Activated CD8-positive, alpha-beta memory T cell treated with anti-CD3 and anti-CD28 coated beads for 48 hours (primary cell): Measurements from ENCODE around the gene COL18A1.

Experiments used
- DNase-seq, 3 experiments: peaks; one replicate each; pipeline ENCODE4 v3.0.0-alpha.2; 2020; ENCODE audit warnings: low read depth in 2 of 3, low spot score in 2 of 3

COL18A1 gene

DNA sequence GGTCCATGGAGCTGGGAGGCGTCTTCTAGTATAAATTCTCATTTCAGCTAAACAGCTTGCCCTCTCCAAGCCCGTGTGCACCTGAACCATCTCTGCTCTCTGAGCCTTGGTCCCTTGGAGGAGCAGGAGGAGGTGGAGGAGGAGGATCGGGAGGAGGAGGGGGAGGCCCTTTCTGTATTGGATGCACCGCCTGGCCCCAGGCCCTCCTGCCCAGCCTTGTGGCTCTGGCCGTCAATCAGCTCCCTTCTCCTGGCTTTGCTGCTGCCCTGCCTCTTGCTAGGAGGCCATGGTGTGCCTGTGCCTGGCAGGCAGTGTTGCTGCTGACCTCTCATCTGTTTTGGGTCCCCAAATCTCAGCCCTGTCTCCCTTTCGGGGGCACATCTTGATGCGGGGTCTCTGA lies 9.0 kb downstream of the COL18A1 start:
- DNase-seq: no peak

DNA sequence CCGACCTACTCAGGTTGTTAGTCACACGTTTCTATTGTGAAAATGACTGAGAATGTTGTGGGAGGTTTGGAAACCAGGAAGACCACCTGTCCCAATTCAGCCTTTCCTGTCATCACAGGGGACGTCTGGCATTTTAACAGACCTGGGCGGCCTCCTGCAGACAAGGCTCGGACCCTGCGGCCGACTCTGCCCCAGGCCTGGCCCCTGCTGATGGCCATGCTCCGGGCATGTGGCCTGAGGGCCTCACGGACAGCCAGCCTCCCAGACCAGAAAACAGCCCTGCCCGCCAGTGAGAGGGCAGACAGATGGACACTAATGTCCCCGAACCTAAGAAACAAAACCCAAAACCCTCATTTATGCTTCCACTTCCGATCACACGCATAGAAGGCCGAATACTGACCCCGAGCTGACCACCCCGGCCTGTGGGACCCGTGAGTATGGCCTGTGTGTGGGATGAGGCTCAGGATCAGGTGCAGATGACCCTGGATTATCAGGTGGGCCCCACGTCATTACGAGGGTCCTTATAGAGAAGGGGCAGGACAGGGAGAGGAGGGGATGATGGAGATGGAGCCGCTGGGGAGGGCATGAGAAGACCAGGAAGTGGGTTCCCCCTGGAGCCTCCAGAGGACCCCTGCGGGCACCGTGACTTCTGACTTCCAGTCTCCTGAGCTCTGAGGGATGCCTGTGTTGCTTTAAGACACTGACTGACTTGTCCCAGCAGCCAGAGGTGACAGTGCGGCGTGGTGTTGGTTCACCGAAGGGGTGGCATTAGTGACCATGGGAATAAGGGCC lies 9.6 kb downstream of the COL18A1 start:
- no peak for DNase-seq

- no peak for DNase-seq
These were observed 10.4 kb downstream of the COL18A1 start for GRCh38 chr21:45415188-45415942.

DNA sequence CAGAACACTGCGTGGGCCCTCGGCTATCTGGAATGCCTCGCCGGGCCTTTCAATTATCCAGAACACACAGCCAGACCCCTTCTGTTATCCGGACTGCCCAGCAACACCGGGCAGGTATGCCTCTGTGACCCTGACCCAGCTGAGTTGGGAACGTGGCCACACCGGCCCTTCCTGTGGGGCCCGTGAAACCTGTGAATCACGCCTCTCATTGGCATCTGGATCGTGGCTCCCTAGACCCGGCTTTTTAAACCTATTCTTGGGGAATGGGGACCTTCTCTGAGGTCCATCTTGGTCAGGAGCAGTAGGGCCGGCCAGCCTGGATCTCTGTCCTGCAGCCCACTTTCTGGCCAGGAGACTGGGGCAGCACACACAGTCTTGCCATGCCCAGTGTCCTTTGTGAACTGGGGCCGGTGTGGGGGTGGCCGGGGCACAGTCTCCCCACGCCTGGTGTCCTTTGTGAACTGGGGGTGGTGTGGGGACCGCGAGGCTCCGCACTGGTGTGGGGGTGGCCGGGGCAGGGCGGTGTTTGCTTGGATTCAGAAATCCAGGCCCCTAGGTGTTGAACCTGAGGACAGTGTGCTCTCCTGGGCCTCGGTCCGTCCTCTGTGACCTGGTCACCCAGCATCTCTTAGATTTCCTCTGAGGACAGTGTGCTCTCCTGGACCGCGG lies 11.1 kb downstream of the COL18A1 start:
- DNase-seq: no peak

DNA sequence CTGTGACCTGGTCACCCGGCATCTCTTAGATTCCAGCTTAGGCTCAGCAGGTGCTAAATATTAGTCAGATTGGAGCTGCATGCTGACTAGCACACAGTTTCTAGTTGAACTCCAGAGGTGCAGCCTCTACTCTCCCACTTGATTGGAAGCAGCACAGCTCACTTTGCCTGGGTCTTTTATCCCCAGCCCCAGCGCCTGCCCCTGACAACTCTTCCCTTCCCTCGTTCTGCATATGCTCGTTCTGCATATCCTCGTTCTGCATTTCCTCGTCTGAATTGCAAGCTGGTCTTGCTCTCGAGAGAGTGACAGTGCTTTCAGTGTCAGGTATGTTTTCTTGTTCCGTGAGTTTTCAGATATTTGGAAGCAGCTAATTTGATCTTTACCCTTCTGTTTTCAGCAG lies 11.7 kb downstream of the COL18A1 start:
- DNase-seq: no peak

DNA sequence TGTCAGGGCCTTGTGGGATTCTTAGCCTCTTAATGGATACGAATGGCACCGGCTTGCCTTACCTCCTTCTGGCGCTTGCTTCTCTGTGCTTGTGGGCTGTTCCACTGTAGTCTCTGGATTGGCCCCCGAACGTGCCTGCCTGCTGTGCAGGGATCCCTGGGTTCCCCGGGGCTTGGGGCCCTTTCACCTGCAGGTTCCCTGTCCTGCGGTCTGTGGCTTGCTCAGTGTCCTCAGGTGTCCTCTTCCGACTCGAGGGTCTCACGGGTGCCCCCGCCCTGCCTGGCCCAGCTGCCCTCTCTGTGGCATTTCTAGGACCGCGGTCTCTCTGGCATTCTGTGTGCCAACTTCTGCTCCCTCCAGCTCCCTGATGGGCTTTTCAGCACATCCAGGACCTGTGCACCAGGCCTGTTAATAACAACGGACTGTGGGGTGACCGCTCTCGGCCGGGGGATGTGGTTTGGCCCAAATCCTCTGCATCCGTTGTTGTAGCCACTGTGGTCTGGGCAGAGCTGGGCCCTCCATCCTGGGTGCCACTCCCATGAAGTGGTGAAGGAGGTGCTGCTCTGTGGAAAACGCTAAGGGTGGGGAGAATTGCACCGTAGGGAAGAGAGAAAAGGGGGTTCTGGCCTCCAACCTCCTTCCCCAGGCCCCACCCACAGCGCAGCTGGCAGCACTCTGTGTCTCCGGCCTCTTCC lies 12.4 kb downstream of the COL18A1 start:
- DNase-seq: no peak

GRCh38 chr21:45417951-45418300 lies 13.0 kb downstream of the COL18A1 start:
- DNase-seq: no peak

DNA sequence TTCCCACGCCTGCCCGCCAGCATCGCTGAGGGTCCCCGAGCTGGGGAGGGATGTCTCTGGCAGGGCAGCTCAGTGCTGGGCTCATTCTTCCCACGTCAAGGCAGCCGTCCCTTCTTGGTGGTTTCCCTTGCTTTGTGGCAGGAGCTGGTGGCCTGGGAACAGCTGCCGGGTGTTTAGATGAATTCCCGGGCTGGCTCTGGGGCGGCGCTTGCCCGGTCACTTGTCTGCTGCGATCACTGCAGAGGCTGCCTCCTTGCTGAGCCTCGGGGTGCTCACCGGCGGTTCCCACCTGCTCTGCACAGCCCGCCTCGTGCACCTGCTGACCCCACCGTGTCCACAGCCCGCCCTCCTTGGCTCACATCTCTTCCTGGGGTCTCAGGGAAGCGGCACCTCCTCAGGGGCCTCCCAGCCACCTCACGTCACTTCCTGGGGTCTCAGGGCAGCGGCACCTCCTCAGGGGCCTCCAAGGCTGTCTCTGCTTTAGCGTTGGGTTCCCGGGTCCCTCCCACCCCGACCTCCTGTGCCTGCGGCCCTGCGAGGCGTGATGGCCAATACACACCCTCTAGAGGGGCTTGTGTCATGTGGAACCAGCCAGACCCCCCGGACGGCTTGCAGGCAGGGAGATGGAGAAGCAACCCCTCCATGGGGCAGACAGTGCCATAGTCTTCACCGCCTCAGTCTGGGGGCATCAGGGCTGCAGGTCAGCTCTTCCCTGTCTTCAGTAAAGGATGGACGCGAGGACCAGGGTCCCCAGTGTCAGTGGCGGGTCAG lies 13.5 kb downstream of the COL18A1 start:
- DNase-seq: no peak

GRCh38 chr21:45419162-45419561 lies 14.2 kb downstream of the COL18A1 start:
- DNase-seq: no peak

DNA sequence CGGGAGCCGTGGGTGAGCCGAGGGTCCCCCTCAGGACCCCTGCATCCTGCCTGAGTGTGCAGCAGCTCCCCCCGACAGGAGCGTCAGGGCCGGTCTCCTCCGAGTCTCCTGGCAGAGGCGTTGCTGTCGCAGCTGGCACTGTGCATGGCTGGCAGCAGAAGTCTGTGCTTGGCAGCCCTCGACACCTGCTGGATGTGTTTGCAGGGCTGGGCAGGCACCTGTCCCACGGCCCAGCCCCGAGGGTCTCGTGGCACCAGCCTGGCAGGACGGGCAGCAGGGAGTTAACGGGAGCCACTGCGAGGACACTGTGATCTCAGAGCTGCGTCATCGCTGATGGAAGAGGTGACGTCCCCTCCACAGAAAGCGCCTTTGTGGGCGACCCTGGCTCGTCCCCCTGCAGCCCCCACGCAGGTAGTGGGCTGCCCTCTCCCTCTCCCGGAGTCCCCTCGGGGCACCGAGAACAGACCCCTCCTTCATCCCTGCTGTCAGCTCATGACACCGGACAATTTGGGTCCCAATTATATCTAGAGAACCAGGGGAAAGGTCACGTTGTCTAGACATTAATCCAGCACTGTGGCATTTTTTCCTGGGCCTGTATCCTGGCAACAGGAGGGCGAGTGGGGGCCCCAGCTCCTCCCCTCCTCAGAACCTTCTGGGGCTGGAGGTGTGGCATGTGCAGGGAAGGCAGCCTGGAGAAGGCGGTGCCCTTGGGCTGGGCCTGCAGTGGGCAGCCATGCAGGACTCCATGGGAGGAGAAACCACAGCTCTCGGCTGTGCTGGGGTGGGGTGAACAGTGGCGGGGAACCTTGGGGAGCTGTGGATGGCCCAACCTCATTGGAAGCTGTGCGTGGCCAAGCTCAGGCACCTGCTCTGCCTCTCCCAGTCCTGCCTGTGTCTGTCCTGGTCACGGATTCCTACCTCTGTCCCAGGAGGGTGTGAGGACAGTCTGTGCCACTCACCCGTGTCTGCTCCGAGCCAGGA lies 15.4 kb downstream of the COL18A1 start:
- DNase-seq: no peak

DNA sequence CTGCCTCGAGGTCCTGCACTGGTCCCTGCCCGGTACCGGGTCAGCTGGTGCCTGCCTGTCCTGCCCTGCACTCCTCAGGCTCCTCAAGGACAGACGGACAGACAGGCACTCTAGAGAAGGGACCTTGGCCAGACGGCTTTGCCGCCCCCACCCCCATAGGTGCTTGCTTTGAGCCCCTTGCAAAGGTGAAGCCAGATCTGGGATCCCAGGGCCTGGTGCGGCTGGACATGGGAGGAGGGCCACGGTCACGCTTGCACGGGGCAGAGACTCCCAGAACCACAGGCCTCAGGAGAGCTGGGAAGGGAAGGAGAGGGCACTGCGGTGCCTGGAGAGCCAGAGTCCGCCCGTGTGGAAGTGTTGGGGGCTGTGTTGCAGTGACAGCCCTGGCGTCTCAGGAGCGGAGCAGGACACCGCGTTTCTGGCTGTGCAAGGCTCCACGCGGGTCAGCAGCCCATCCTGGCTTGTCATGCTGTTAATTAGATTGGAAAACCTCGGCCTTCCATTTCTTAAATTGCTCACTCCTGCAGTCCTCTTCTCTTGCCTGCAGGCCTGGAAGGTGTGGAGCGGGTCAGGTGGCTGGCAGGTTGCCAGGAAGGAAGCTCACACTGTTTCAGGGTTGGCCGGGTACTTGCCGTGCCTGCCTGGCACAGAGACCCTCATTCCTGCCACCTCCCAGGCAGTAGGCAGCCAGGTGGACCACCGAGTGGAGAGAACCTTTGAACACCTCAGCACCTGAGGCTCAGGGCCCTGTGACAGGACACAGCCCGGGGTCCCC lies 16.3 kb downstream of the COL18A1 start:
- no peak for DNase-seq

DNA sequence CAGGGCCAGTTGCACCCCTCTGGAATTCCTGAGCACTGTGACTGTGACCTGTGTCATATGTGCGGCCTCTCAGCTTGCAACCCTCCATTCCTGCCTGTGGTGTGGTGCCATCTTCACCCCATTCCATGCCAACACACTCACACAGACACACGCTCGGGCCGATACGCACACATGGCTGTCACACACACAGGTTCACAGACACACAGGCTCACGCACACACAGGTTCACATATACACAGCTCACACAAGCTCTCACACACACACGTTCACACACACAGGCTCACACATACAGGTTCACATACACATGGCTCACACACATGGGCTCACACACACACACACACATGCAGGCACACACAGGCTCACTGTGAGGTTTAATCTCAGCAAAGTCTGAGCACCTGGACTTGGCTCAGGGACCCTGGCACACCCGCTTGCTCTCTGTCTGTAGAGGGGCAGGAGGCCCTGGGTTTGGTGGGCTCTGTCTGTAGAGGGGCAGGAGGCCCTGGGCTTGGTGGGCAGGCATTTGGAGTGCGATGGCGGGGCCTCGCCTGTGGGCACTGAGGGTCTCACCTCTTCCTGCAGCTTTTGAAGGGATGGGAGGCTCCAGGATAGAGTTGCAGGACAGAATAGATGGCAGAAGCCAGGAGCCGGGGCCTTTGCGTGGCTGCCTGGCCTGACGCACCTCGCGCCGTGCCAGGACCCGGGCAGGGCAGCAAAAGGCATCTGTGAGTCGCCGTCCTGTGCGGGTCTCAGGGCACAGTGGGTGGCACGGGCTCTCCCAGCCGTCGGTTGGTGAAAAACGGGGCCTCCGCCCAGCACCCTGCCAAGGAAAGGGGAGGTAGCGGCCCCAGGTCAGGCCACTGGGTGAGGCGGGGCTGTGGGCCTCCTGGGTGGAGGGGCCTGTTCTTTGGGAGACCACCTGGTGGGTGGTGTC lies 17.1 kb downstream of the COL18A1 start:
- no peak for DNase-seq

GRCh38 chr21:45423201-45423955 lies 18.4 kb downstream of the COL18A1 start:
- no peak for DNase-seq

DNA sequence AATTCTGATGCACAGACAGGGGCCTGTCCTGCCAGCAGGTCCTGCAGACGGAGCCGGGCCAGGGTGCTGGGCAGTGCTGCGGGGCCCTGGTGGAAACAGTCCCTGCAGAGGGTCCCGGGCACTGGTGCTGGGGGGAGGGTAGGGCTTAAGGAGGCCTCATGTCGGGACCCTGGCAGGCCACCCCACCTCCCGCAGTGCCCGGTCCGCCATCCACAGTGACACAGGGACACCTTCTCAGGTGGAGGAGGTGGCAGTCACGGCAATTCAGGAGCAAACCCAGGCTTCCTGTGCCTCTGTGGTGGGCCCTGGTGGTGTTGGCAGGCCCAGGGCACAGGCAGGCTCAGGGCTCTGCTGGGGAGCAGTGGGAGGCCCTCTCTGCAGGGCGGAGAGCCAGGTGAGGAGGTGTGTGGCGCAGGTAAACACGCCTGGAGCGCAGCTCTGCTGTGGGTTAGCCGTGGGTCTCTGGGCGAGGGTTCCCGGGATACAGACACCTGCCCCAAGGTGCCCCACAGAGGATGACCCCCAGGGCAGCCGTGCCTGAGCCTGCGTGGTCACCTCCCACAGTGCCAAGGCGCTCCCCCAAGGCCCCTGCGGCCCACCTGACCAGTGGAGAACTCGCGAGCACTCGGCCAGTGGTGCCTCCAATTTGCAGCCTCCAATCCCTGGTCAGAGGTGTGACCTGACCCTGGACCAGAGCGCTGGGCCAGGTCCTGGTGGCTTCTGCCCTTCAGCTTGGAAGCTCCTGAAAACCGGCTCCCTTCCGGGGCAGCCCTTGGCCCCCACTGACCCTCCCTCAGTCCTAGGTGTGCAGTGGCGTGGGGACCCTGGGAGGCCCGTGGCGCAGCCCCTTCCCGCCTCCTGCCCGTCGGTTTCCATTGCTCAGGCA lies 19.2 kb downstream of the COL18A1 start:
- no peak for DNase-seq

- no peak for DNase-seq
These were observed 20.2 kb downstream of the COL18A1 start for GRCh38 chr21:45424854-45425795.
